ENCODE data around the gene HTRA2.
"Not testable (repeated sequence)": the region's sequence is repeated elsewhere in the genome, so short reads cannot be mapped to it uniquely, and the experiment has no call there.

Gene HTRA2

DNA sequence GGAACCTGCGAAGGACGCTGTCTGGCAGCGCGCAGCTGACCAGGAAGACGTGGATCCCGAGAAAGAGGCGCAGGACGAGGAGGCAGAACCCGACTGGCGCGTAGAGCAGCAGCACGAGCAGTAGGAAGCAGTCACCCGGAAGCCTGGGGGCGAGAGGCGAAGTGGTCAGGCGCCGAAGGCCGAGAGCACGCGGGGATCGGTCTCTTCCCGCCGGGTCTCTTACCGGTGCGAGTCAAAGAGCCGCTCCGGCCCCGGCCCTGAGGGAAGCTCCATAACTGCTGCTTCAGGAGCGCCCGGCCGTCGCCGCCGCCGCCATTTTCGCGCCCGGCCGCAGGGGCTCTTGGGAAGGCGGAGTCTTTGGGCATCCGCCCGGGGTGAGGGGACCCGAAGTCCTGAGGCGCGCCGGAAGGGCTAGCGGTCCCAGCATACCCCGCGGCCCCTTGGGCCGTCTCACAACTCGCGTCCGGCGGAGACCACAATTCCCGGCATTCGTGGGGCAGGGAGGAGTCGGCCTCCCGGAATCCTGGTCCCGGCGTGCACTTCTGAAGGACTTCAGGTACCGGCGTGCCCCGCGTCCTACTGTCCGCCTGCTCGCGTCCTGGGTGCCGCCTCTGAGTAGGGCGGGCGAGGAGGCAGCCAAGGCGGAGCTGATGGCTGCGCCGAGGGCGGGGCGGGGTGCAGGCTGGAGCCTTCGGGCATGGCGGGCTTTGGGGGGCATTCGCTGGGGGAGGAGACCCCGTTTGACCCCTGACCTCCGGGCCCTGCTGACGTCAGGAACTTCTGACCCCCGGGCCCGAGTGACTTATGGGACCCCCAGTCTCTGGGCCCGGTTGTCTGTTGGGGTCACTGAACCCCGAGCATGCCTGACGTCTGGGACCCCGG is at the start of gene HTRA2, which contains the start of gene AUP1:
Gene HTRA2 (plus strand): TSS at position 577 of the 882 bp plus-strand sequence. CDS start 74 bp downstream, at position 651.
Gene AUP1 (minus strand): TSS at position 350 of the 882 bp plus-strand sequence. CDS start 77 bp downstream, at position 273.
- Histone ChIP-seq H3K9me3 (replicated peaks in 1 of 11) (0 out of 22 replicates have a peak, but pooled peaks cover 0 to 6% (median 0%) of the 10 kb centered on the region in 11 experiments), H3K4me2 (peak within 1 kb of the TSS; percentile 94 to 99 (median 98)), H3K27ac (peak within 1 kb of the TSS; percentile 91 to 99 (median 97)), H3K4me1 (peaks cover 26 to 55% (median 49%) of the 10 kb centered on the region in 10 experiments), H3K9ac (peak within 1 kb of the TSS; percentile 88 to 99 (median 97)), H3K36me3 (peaks cover 47 to 61% (median 52%) of the 10 kb centered on the region in 11 experiments), H3K27me3 (no peaks in the 10 kb centered on the region), H3K4me3 (peak within 1 kb of the TSS; percentile 81 to 94 (median 86)), H4K20me1 (peaks cover 0 to 27% (median 16%) of the 10 kb centered on the region in 11 experiments; a peak in 10 of 22 replicates)
- no peak for TF ChIP-seq Cebpa-rat (IDR thresholded peaks at IDR 0.05)

DNA sequence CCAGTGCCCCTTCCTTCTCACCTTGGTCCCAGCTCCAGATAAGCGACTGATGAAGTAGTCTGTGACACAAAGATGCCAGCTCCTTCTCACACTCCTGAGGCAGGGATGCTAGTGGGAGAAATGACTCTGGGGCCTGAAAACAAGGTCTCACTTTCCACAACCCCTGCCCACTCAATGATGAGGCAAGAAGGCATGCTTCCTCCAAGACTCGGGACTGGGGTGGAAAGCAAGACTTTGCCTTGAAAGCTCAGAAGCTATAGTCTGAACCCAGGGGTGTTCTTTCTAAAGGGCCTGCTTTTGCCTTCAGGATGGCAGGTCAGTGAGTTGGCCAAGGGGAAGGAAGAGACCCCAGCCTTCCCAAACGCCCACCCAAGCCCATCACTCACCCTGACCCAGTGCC is 48.3 kb upstream of the HTRA2 start:
- Histone ChIP-seq H3K4me2 (peak overlapping the region; percentile 93 to 100 (median 97)), H3K4me1 (peaks cover 36 to 63% (median 56%) of the 10 kb centered on the region in 10 experiments), H4K20me1 (peaks cover 0 to 18% (median 9%) of the 10 kb centered on the region in 11 experiments; a peak in 13 of 22 replicates), H3K9me3 (replicated peaks in 1 of 11) (no peaks in the 10 kb centered on the region), H3K27ac (peak overlapping the region in 10 of 11 experiments; percentile 81 to 92 (median 88); a peak in 17 of 22 replicates), H3K4me3 (peak overlapping the region; percentile 73 to 94 (median 83)), H3K9ac (peak overlapping the region; percentile 81 to 94 (median 87)), H3K27me3 (no peaks in the 10 kb centered on the region), H3K36me3 (peaks cover 26 to 64% (median 44%) of the 10 kb centered on the region in 11 experiments)
- TF ChIP-seq Cebpa-rat (IDR thresholded peaks at IDR 0.05): no peak

DNA sequence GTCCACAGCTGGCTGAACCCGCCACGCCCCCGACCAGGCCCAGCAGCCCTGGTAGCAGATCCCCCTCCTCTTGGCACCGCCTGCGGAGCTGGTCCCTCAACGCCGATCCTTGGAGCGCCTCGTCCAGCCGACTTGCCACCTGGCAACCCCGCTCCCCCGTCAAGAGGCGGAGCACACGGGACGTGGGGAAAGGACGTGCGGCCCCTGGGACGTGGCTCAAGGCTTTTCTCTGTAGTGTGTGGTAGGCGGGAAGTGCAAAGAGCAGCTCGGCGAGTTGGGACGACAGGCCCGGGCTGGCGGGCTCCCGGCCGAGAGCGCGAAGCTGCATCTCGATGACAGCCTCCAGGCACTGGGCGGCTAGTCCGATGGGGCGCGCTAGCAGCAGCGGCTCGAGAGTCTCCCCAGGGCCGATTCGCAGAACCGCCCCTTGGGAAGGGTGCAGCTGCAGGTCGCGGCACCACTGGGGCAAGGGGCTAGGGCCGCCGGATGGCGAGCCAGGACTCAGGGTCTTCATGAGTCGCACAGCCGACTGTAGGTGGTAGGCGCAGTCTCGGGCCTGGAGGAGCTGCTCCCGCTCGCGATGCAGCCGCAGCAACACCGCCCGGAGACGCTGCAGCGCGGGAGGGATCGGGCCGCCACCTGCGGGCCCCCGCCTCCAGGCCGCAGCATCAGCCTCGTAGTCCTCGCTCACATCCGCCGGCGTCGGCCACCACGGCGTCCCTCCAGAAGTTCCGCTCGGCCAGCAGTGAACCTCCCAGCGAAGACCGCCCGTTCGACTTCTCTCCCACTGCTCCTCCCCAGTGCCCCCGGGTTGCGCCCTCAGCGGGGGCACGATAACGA is 47.6 kb upstream of the HTRA2 start:
- Histone ChIP-seq H3K4me3 (peak overlapping the region; percentile 73 to 94 (median 83)), H3K36me3 (peaks cover 30 to 64% (median 46%) of the 10 kb centered on the region in 11 experiments), H3K27ac (peak overlapping the region; percentile 52 to 92 (median 87); a peak in 21 of 22 replicates), H4K20me1 (peaks cover 0 to 18% (median 9%) of the 10 kb centered on the region in 11 experiments; a peak in 13 of 22 replicates), H3K9ac (peak overlapping the region; percentile 81 to 94 (median 87)), H3K9me3 (replicated peaks in 1 of 11) (no peaks in the 10 kb centered on the region), H3K4me2 (peak overlapping the region; percentile 93 to 100 (median 97)), H3K27me3 (no peaks in the 10 kb centered on the region), H3K4me1 (peaks cover 36 to 56% (median 49%) of the 10 kb centered on the region in 10 experiments)
- TF ChIP-seq Cebpa-rat (IDR thresholded peaks at IDR 0.05): no peak

DNA sequence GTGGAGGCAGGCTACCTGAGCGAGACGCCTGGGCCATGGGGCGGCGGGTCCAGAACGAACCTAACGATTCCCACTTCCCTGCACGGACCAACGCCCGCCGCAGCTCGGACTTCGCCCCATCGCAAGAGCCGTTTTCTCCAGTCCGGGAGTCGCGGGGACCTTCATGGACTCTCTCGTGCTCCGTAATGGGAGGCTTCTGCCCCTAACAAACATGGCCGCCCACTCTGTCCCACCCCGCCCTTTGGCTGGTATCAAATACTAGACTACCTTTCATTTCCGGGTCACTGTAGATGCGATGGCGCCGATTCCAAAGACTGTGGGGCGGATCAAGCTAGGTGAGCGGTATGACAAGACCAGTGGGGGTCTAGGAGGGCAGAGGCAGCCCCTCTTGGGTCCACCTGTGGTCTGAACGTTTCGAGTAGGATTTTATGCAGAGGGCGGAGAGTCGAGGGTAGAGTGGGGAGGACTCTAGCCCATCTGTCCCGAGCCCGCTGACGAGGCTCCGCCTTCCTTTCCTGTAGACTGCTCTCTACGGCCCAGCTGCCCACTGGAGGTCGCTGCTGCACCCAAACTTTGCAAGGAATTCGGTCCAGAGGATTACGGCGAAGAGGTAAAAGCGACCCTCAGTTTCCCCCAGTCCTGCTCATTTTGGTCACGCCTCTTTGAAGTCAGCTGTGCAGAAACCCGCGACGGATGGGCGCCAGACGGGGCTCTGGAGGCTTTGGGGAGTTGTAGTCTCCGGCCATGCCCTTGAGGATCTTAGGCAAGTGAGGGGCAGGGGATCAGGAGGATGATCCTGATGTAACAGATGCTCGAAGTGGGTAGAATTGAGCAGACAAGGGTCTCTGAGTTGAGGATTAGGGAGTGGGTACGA is 46.7 kb upstream of the HTRA2 start, which contains the start of the genes CCDC142 and TTC31:
Gene CCDC142 (minus strand): TSS at position 198 of the 874 bp plus-strand sequence. CDS start 161 bp downstream, at position 37.
Gene TTC31 (plus strand): TSS at position 281 of the 874 bp plus-strand sequence. CDS start 15 bp downstream, at position 296.
- Histone ChIP-seq H3K9me3 (replicated peaks in 1 of 11) (no peaks in the 10 kb centered on the region), H3K4me2 (peak within 1 kb of the TSS; percentile 93 to 100 (median 97)), H3K36me3 (peaks cover 28 to 65% (median 47%) of the 10 kb centered on the region in 11 experiments; a peak in 21 of 22 replicates), H3K4me3 (peak within 1 kb of the TSS; percentile 73 to 94 (median 83)), H3K4me1 (peaks cover 31 to 47% (median 41%) of the 10 kb centered on the region in 10 experiments), H3K27ac (peak within 1 kb of the TSS; percentile 52 to 92 (median 87); a peak in 21 of 22 replicates), H4K20me1 (peaks cover 0 to 18% (median 9%) of the 10 kb centered on the region in 11 experiments; a peak in 13 of 22 replicates), H3K27me3 (no peaks in the 10 kb centered on the region), H3K9ac (peak within 1 kb of the TSS; percentile 81 to 94 (median 87))
- no peak for TF ChIP-seq Cebpa-rat (IDR thresholded peaks at IDR 0.05)

DNA sequence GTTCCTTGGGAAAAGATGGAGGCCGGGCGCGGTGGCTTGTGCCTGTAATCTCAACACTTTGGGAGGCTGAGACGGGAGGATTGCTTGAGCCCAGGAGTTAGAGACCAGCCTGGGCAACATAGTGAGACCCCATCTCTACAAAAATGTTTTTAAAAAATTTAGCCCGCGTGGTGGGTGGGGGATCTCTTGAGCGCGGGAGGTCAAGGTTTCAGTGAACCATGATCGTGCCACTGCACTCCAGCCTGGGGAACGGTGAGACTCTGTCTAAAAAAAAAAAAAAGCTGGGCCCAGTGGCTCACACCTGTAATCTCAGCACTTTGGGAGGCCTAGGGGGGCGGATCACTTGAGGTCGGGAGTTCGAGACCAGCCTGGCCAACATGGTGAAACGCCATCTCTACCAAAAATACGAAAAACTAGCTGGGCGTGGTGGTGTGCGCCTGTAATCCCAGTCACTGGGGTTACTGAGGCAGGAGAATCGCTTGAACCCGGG is 46.0 kb upstream of the HTRA2 start:
- Histone ChIP-seq H3K4me1 (peaks cover 31 to 43% (median 39%) of the 10 kb centered on the region in 10 experiments), H3K4me3 (peak overlapping the region; percentile 73 to 94 (median 83)), H3K4me2 (peak overlapping the region; percentile 75 to 100 (median 90)), H3K9ac (peak overlapping the region; percentile 81 to 94 (median 87)), H4K20me1 (peaks cover 0 to 20% (median 9%) of the 10 kb centered on the region in 11 experiments; a peak in 13 of 22 replicates), H3K36me3 (peaks cover 22 to 65% (median 49%) of the 10 kb centered on the region in 11 experiments; a peak in 21 of 22 replicates), H3K27ac (peak overlapping the region in 10 of 11 experiments; percentile 81 to 92 (median 88); a peak in 18 of 22 replicates)
- not testable (repeated sequence) for H3K27me3 ChIP-seq; H3K9me3 ChIP-seq (replicated peaks in 1 of 11)

DNA sequence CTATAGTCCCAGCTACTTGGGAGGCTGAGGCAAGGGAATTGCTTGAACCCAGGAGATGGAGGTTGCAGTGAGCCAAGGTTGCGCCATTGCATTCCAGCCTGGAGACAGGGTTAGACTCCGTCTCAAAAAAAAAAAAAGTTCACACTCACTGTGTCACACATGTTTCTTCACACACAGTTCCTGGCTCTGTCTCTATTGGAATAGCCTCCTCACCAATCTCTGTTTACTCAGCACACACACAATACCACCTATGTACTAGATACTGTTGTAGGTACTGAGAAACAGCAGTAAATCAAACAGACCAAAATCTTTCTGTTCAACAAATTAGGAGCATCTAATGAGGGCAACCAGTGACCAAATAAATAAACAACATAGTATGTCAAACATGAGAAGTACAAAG is 43.6 kb upstream of the HTRA2 start:
- no peak for TF ChIP-seq Cebpa-rat (IDR thresholded peaks at IDR 0.05)
- peaks cover 0 to 36% (median 9%) of the 10 kb centered on the region in 11 experiments; a peak in 13 of 22 replicates for H4K20me1 ChIP-seq
- no peaks in the 10 kb centered on the region for H3K27me3 ChIP-seq
- H3K4me3 ChIP-seq: no peak overlapping the region
- no peak overlapping the region for H3K9ac ChIP-seq
- no peaks in the 10 kb centered on the region for H3K9me3 ChIP-seq (replicated peaks in 1 of 11)
- peaks cover 18 to 23% (median 21%) of the 10 kb centered on the region in 10 experiments for H3K4me1 ChIP-seq
- H3K4me2 ChIP-seq: no peak overlapping the region
- H3K36me3 ChIP-seq: peaks cover 12 to 65% (median 51%) of the 10 kb centered on the region in 11 experiments
- H3K27ac ChIP-seq: no peak overlapping the region

All from BLaER1 treated with 17β-estradiol and CSF1 and Interleukin-3, amounts not matched to agents 10 nM and 100 nM (cell line).